ENCODE measurements around the gene ERVK3-1.

DNA sequence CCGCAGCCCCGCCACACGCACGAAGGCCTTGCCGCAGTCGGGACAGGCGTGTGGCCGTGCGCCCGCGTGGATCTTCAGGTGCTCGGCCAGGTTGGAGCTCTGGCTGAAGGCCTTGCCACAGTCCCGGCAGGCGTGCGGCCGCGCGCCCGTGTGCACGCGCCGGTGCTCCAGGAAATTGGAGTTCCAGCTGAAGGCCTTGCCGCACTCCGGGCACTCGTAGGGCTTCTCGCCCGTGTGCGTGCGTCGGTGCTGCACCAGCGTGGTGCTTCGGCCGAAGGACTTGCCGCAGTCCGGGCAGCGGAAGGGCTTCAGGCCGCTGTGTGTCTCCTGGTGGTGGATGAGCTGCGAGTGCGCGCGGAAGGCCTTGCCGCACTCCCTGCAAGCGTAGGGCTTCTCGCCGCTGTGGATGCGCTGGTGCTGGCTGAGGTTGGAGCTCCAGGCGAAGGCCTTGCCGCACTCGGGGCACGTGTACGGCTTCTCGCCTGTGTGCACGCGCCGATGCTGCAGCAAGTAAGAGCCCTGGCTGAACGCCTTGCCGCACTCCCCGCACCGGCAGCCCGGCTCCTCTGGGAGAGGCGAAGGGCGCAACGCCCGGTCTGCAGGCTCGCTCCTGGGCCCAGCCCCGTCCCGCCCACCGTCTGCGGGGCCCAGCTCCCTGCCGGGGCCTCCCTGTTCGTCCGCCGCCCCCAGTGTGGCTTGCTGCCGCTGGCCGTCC lies 51.7 kb downstream of the ERVK3-1 start:
- TF ChIP-seq, protein P1, sequence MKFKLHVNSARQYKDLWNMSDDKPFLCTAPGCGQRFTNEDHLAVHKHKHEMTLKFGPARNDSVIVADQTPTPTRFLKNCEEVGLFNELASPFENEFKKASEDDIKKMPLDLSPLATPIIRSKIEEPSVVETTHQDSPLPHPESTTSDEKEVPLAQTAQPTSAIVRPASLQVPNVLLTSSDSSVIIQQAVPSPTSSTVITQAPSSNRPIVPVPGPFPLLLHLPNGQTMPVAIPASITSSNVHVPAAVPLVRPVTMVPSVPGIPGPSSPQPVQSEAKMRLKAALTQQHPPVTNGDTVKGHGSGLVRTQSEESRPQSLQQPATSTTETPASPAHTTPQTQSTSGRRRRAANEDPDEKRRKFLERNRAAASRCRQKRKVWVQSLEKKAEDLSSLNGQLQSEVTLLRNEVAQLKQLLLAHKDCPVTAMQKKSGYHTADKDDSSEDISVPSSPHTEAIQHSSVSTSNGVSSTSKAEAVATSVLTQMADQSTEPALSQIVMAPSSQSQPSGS (IDR thresholded peaks at IDR 0.05; ENCODE audit: low read length) = no peak
- TF ChIP-seq, protein P2, sequence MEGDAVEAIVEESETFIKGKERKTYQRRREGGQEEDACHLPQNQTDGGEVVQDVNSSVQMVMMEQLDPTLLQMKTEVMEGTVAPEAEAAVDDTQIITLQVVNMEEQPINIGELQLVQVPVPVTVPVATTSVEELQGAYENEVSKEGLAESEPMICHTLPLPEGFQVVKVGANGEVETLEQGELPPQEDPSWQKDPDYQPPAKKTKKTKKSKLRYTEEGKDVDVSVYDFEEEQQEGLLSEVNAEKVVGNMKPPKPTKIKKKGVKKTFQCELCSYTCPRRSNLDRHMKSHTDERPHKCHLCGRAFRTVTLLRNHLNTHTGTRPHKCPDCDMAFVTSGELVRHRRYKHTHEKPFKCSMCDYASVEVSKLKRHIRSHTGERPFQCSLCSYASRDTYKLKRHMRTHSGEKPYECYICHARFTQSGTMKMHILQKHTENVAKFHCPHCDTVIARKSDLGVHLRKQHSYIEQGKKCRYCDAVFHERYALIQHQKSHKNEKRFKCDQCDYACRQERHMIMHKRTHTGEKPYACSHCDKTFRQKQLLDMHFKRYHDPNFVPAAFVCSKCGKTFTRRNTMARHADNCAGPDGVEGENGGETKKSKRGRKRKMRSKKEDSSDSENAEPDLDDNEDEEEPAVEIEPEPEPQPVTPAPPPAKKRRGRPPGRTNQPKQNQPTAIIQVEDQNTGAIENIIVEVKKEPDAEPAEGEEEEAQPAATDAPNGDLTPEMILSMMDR (IDR thresholded peaks at IDR 0.05; ENCODE audit: control extremely low read depth in 1 of 3, insufficient read depth in 1 of 3, low read depth in 1 of 3, low read length in 3 of 3) = no peak
